CD14-positive monocyte (primary cell): ENCODE measurements around the gene NMUR1. TPM values are rescaled to one million over a fixed set of nuclear protein-coding genes. Genes with fewer than 3 reads are reported as not detected.

Source experiments
- DNase-seq, 3 donors: peaks; one replicate each; pipeline ENCODE4 v3.0.0-alpha.2; 2011 to 2022
- H2AFZ ChIP-seq: 2 replicates; pipeline ENCODE4 v1.6.0; 2012; ENCODE audit warnings: mild to moderate bottlenecking, low read depth, low read length, inconsistent platforms; ENCODE audit not compliant: insufficient read depth, poor library complexity, severe bottlenecking
- H3K27ac ChIP-seq, 2 donors: 1 replicate in 1 of 2; 2 replicates in 1 of 2; pipeline ENCODE4 v1.5.1; 2012 to 2013; ENCODE audit warnings: low read length in 2 of 2, control low read depth in 1 of 2, inconsistent platforms in 1 of 2, low read depth in 1 of 2, mild to moderate bottlenecking in 1 of 2
- H3K27me3 ChIP-seq, 2 donors: one replicate each; pipeline versions ENCODE4 v1.6.0 to v1.6.1; 2011 to 2013; ENCODE audit warnings: low read length in 2 of 2; ENCODE audit not compliant: control insufficient read depth in 2 of 2, insufficient read depth in 2 of 2
- H3K36me3 ChIP-seq, 2 donors: replicated peaks in 1 of 2; 1 replicate in 1 of 2; 2 replicates in 1 of 2; pipeline versions ENCODE4 v1.5.1 to v1.6.1; 2012 to 2013; ENCODE audit warnings: low read length in 2 of 2, control low read depth in 1 of 2, inconsistent platforms in 1 of 2, mild to moderate bottlenecking in 1 of 2; ENCODE audit not compliant: insufficient read depth in 2 of 2, control insufficient read depth in 1 of 2
- H3K4me1 ChIP-seq, 2 donors: 1 replicate in 1 of 2; 2 replicates in 1 of 2; pipeline versions ENCODE4 v1.5.1 to v1.6.1; 2012 to 2013; ENCODE audit warnings: low read length in 2 of 2, control low read depth in 1 of 2, inconsistent platforms in 1 of 2, mild to moderate bottlenecking in 1 of 2, moderate library complexity in 1 of 2; ENCODE audit not compliant: insufficient read depth in 2 of 2, control insufficient read depth in 1 of 2
- H3K4me2 ChIP-seq: replicated peaks from 2 replicates; pipeline ENCODE3; 2012; ENCODE audit warnings: low read length, moderate library complexity, mild to moderate bottlenecking; ENCODE audit not compliant: poor library complexity, severe bottlenecking; ENCODE audit errors: extremely low read depth
- H3K4me3 ChIP-seq, 3 experiments: fragments of 200-600 bp in 1 of 3; sonication (generic) in 1 of 3; replicated peaks in 1 of 3; 1 replicate in 2 of 3; 2 replicates in 1 of 3; pipeline ENCODE4 v1.5.1; 2011 to 2013; ENCODE audit warnings: low read length in 3 of 3, mild to moderate bottlenecking in 3 of 3, control low read depth in 2 of 3, low read depth in 2 of 3, inconsistent platforms in 1 of 3, moderate library complexity in 1 of 3
- H3K79me2 ChIP-seq: 2 replicates; pipeline ENCODE4 v1.6.0; 2012; ENCODE audit warnings: mild to moderate bottlenecking, control low read depth, inconsistent platforms, low read length, moderate library complexity; ENCODE audit not compliant: insufficient read depth
- H3K9ac ChIP-seq: 2 replicates; pipeline ENCODE4 v1.6.0; 2017; ENCODE audit warnings: low read length, mild to moderate bottlenecking; ENCODE audit not compliant: insufficient read depth, poor library complexity, severe bottlenecking
- H3K9me3 ChIP-seq, 2 donors: replicated peaks in 1 of 2; 1 replicate in 1 of 2; 2 replicates in 1 of 2; pipeline versions ENCODE4 v1.5.1 to v1.6.1; 2012 to 2013; ENCODE audit warnings: low read length in 2 of 2, control low read depth in 1 of 2; ENCODE audit not compliant: control insufficient read depth in 1 of 2, insufficient read depth in 1 of 2
- H4K20me1 ChIP-seq: 2 replicates; pipeline ENCODE4 v1.6.0; 2012; ENCODE audit warnings: mild to moderate bottlenecking, low read length, control low read depth, moderate library complexity; ENCODE audit not compliant: insufficient read depth
- H3K27ac Mint-ChIP-seq, 7 donors: one replicate each; pipeline ENCODE4 v1.8.0; 2020; ENCODE audit warnings: mild to moderate bottlenecking in 7 of 7, mixed read lengths in 7 of 7, moderate library complexity in 6 of 7, inconsistent platforms in 2 of 7
- H3K27me3 Mint-ChIP-seq, 3 donors: one replicate each; pipeline ENCODE4 v1.8.0; 2021 to 2022; ENCODE audit warnings: low read depth in 3 of 3, mild to moderate bottlenecking in 3 of 3, mixed read lengths in 3 of 3, moderate library complexity in 3 of 3, inconsistent platforms in 1 of 3
- H3K36me3 Mint-ChIP-seq, 2 donors: one replicate each; pipeline ENCODE4 v1.8.0; 2020; ENCODE audit warnings: mixed read lengths in 2 of 2, inconsistent platforms in 1 of 2, mild to moderate bottlenecking in 1 of 2
- H3K4me1 Mint-ChIP-seq: one replicate; pipeline ENCODE4 v1.8.0; 2020; ENCODE audit warnings: mild to moderate bottlenecking, mixed read lengths
- H3K4me3 Mint-ChIP-seq, 2 donors: one replicate each; pipeline ENCODE4 v1.8.0; 2020; ENCODE audit warnings: mild to moderate bottlenecking in 2 of 2, mixed read lengths in 2 of 2, moderate library complexity in 1 of 2
- H3K9me3 Mint-ChIP-seq, 7 donors: one replicate each; pipeline ENCODE4 v1.8.0; 2020 to 2022; ENCODE audit warnings: mixed read lengths in 7 of 7, mild to moderate bottlenecking in 6 of 7, moderate library complexity in 6 of 7, inconsistent platforms in 2 of 7
- CTCF ChIP-seq: fragments of 200-600 bp; IDR thresholded peaks from one replicate; pipeline ENCODE4 v1.8.0; 2022; ENCODE audit warnings: antibody characterized with exemption, mild to moderate bottlenecking
- WGBS: methylation state at CpG from one replicate; pipeline ENCODE4 v1.1.5; 2013; ENCODE audit warnings: missing lambda C conversion rate; ENCODE audit not compliant: insufficient coverage; 5-methylcytosine and 5-hydroxymethylcytosine counted together
- intact Hi-C, 2 donors: fragments of 100-400 bp; cut with micrococcal nuclease; formaldehyde crosslinking; loops; one replicate each; pipeline versions ENCODE4 v1.15.0 to v1.15.1; 2023
- polyA plus RNA-seq, 3 donors: library from polyadenylated mRNA; depleted of rRNA in 1 of 3; unstranded in 2 of 3; stranded (reverse) in 1 of 3; fragments of 300-500 nt in 2 of 3; fragments of >200 nt in 1 of 3; fragmentation: Illumina TruSeq in 2 of 3; gene quantifications; 1 replicate in 2 of 3; 2 replicates in 1 of 3; pipeline ENCODE4 v1.2.3, GENCODE V29; 2012 to 2021

The NMUR1 gene
- polyA plus RNA-seq, 3 donors: not detected

GRCh38 chr2:231525248-231526163, 4.7 kb downstream of the NMUR1 start:
- Histone ChIP-seq H3K4me3 (no peak overlapping the region), H3K79me2 (no peaks in the 10 kb centered on the region), H3K27ac (no peak overlapping the region), H3K27me3 (peaks cover 6 to 38% of the 10 kb centered on the region in 2 donors), H2AFZ (no peak overlapping the region), H3K4me1 (peaks cover 17 to 27% of the 10 kb centered on the region in 2 donors), H3K9ac (no peak overlapping the region), H3K9me3 (no peaks in the 10 kb centered on the region), H4K20me1 (no peaks in the 10 kb centered on the region), H3K36me3 (no peaks in the 10 kb centered on the region), H3K4me2 (no peak overlapping the region)
- intact Hi-C loops: no loop called here
- H3K4me3 Mint-ChIP-seq: peak overlapping the region in 1 of 2 donors; percentile 13
- peaks cover 0 to 5% of the 10 kb centered on the region in 2 donors for H3K36me3 Mint-ChIP-seq
- peaks cover 0 to 9% (median 0%) of the 10 kb centered on the region in 7 donors for H3K9me3 Mint-ChIP-seq
- DNase-seq: no peak
- 95% methylated on average over 21 of the region's 24 CpGs for WGBS
- H3K27me3 Mint-ChIP-seq: peaks cover 30 to 79% (median 50%) of the 10 kb centered on the region in 3 donors
- TF ChIP-seq CTCF: no peak
- peaks cover 35% of the 10 kb centered on the region for H3K4me1 Mint-ChIP-seq
- H3K27ac Mint-ChIP-seq: peak overlapping the region in 1 of 7 donors; percentile 31

GRCh38 chr2:231524477-231525247, 5.6 kb downstream of the NMUR1 start:
- no peak overlapping the region for H3K27ac Mint-ChIP-seq
- H3K4me1 ChIP-seq: peaks cover 11 to 19% of the 10 kb centered on the region in 2 donors
- no peak for TF ChIP-seq CTCF
- H3K36me3 ChIP-seq: no peaks in the 10 kb centered on the region
- no peaks in the 10 kb centered on the region for H4K20me1 ChIP-seq
- H3K27me3 ChIP-seq: peaks cover 3 to 37% of the 10 kb centered on the region in 2 donors
- no peaks in the 10 kb centered on the region for H3K9me3 ChIP-seq
- H3K9me3 Mint-ChIP-seq: peaks cover 0 to 6% (median 0%) of the 10 kb centered on the region in 7 donors
- intact Hi-C loops: loop anchor here in 1 of 2 donors (5.0 kb wide), 1 partner anchor 78 kb away; no protein-coding TSS in a partner anchor
- H3K9ac ChIP-seq: no peak overlapping the region
- H3K36me3 Mint-ChIP-seq: peaks cover 0 to 5% of the 10 kb centered on the region in 2 donors
- no peak overlapping the region for H2AFZ ChIP-seq
- H3K27me3 Mint-ChIP-seq: peaks cover 29 to 76% (median 45%) of the 10 kb centered on the region in 3 donors
- H3K4me3 Mint-ChIP-seq: peak overlapping the region in 1 of 2 donors; percentile 35
- 89% methylated on average over 14 of the region's 16 CpGs for WGBS
- H3K4me3 ChIP-seq: no peak overlapping the region
- no peaks in the 10 kb centered on the region for H3K79me2 ChIP-seq
- peaks cover 32% of the 10 kb centered on the region for H3K4me1 Mint-ChIP-seq
- H3K4me2 ChIP-seq: no peak overlapping the region
- DNase-seq: no peak
- no peak overlapping the region for H3K27ac ChIP-seq
